GM12891 (cell line): ENCODE results near the gene ZBTB42.

ENCODE experiments used
- DNase-seq: peaks from one replicate; pipeline ENCODE4 v3.0.0; 2011; ENCODE audit warnings: low spot score; ENCODE audit not compliant: insufficient read length
- FAIRE-seq: peaks from 2 replicates; lab custom pipeline; 2011; peaks lifted over from hg19 to GRCh38; lab: Jason Lieb, UNC
- PAX5 ChIP-seq: IDR thresholded peaks from 2 replicates; pipeline ENCODE4 v1.6.1; 2011; ENCODE audit warnings: low read length, moderate library complexity, mild to moderate bottlenecking; ENCODE audit not compliant: insufficient read depth, severe bottlenecking
- POLR2A ChIP-seq: IDR thresholded peaks from 2 replicates; pipeline ENCODE4 v1.6.1; 2011; ENCODE audit warnings: low read depth, low read length, control low read depth
- POLR2AphosphoS5 ChIP-seq: IDR thresholded peaks from 2 replicates; pipeline ENCODE4 v1.6.1; 2011; ENCODE audit warnings: low read depth, low read length, control low read depth
- POU2F2 ChIP-seq: IDR thresholded peaks from 2 replicates; pipeline ENCODE4 v1.6.1; 2011; ENCODE audit warnings: low read depth, mild to moderate bottlenecking, control low read depth, low read length, moderate library complexity
- SPI1 ChIP-seq: IDR thresholded peaks from 2 replicates; pipeline ENCODE4 v1.6.1; 2011; ENCODE audit warnings: low read depth, low read length, control low read depth
- TAF1 ChIP-seq: IDR thresholded peaks from 2 replicates; pipeline ENCODE4 v1.6.1; 2011; ENCODE audit warnings: low read depth, low read length, control low read depth

The ZBTB42 gene

DNA sequence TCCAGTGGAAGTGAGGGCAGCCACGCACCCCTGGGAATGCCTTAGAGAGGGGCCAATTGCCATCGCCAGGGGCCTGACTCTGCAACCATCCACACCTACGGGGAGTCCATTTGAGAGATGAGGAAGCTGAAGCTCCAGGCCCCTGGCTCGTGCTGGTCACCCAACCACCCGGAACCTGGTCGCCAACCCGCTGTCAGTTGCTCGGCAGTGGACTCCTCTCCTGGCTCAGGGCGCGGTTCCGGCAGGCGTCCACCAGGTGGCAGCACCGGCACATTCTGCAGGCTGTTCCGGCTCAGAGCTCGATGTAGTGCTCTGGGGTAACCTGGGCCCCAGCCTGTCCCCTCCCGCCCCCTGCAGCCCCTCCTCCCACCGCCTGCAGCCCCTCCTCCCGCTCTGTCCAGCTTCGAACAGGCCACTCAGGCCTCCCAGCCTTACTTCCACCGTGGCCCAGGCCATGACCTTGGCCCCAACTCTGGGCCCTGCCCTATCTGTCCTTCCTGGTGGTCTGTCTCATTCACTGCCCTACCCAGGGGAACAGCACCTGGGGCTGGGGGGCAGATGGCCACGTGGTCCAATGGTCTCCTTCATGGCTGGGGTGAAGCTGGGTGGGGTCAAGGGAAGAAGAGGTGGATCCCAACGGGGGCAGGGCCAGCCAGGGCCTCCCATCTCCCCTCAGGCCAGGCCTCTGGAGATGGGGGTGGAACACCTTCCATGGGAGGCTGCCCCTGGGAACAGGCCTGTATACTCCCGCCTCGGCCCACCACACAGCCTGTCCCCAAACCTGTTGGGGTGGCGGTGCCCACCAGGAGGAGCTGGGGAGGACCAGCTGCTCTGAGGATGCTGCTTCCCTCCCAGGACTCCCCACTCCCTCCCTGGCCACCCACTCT, 32.2 kb upstream of the ZBTB42 start:
- TF ChIP-seq POLR2AphosphoS5 (no peak), PAX5 (peak; percentile 52), POLR2A (no peak), TAF1 (no peak), SPI1 (no peak), POU2F2 (no peak)
- DNase-seq = peak; percentile 95
- peak; percentile 88 for FAIRE-seq

DNA sequence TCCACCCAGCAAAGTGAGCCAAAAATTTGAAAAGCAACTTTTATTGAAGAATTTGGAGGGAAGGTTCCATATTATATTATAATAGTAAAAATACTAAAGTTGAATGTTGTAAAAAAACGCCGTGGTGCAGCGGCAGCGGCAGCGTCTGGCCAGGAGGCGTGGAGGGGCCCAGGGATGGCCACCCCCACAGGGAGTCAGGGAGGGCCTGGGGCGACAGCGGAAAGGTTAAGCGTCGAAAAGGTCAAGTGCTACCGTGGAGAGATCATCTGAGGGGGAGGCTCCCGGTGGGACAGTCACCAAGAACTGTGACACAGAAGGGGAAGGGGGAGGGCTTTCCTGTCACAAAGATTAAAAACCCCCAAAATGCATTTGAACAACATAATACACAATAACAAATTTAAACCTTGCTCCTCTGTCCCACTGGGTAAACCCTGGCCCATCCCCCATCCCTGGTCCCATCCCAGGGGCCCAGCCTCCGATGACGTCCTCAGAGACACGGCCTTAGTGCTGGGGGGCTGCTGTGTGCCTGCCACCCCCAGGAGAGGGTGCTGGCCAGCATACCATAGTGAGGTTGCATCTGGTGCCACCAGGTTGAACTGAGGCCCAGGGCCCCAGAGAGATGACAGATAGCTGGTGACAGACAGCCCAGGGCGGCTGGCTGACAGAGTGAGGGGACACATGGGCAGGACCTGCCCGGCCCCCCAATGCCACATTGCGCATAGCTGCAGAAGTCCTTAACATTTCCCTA, 31.4 kb upstream of the ZBTB42 start:
- FAIRE-seq (no peak), DNase-seq (no peak)
- no peak for TF ChIP-seq TAF1
- TF ChIP-seq POLR2A = no peak
- TF ChIP-seq PAX5 = no peak
- no peak for TF ChIP-seq POLR2AphosphoS5
- TF ChIP-seq POU2F2 = no peak
- TF ChIP-seq SPI1 = no peak

DNA sequence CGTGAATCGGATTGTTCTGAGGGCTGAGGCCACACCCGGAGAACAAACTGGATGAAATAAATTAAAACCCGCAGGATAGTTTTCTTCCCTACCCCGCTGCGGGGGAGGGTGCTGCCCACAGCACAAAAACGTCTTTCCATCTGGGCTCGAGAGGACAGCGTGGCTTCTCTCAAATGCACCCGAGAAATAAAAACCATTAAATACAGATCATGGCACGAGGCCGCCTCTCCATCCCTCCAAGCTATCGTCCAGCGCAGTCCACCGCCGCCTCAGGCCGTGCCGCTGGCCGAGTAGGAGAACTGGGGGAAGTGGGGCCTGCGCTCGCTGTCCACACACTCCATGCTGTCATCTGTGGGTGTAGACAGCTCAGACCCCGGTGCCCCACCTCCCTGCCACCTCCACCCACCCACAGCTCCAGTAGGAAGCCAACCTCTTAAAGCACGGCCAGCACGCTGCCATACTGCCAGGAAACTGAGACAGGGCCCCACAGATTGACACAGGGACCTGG, 30.8 kb upstream of the ZBTB42 start:
- DNase-seq = no peak
- TF ChIP-seq SPI1 = no peak
- TF ChIP-seq POLR2AphosphoS5 = no peak
- TF ChIP-seq POLR2A = no peak
- TF ChIP-seq POU2F2 = no peak
- no peak for TF ChIP-seq TAF1
- TF ChIP-seq PAX5 = no peak
- FAIRE-seq = no peak

DNA sequence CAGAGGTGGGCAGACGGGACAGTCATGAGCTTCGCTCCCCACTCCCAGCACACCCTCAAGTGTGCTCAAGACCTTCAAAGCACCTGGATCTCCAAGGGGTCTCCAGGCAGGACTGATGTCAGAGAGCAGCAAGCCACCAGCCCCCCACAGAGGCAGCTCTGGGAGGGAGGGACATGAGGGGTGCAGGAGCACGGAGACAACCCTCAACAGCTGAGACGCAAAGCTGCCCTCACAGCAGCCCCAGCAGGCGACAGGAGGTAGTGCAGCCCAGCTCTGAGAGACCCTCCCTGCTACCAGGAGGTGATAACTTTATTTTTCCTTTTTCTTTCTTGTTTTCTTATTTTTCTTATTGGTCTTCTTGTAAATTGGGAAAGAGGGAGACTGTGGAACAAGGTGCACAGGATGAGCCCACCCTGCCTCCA, 30.0 kb upstream of the ZBTB42 start:
- TF ChIP-seq POLR2A = no peak
- no peak for TF ChIP-seq POU2F2
- no peak for TF ChIP-seq TAF1
- TF ChIP-seq SPI1 = no peak
- TF ChIP-seq POLR2AphosphoS5 = no peak
- TF ChIP-seq PAX5 = no peak
- DNase-seq (no peak), FAIRE-seq (no peak)

DNA sequence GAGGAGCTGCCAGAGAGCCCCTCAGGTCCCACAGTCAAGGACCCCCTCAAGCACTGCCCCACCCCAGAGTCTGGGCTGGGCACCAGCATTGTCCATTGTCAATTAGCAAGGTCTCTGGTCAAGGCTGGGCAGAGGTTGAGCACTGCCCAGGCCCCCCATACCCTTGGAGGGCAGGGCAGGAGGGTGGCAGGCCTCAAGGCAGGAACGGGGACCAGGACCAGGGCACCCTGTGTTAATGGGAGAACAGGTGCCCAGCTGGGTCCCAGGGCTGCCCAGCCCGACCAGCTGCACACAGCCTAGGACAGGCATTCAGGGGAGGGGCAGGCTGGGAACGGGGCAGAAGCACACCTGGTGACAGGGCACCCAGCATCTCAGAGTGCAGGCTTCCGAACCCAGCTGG, 29.5 kb upstream of the ZBTB42 start:
- TF ChIP-seq POU2F2 = no peak
- no peak for TF ChIP-seq POLR2A
- no peak for TF ChIP-seq PAX5
- TF ChIP-seq SPI1 = no peak
- no peak for TF ChIP-seq TAF1
- no peak for TF ChIP-seq POLR2AphosphoS5
- DNase-seq (no peak), FAIRE-seq (no peak)

DNA sequence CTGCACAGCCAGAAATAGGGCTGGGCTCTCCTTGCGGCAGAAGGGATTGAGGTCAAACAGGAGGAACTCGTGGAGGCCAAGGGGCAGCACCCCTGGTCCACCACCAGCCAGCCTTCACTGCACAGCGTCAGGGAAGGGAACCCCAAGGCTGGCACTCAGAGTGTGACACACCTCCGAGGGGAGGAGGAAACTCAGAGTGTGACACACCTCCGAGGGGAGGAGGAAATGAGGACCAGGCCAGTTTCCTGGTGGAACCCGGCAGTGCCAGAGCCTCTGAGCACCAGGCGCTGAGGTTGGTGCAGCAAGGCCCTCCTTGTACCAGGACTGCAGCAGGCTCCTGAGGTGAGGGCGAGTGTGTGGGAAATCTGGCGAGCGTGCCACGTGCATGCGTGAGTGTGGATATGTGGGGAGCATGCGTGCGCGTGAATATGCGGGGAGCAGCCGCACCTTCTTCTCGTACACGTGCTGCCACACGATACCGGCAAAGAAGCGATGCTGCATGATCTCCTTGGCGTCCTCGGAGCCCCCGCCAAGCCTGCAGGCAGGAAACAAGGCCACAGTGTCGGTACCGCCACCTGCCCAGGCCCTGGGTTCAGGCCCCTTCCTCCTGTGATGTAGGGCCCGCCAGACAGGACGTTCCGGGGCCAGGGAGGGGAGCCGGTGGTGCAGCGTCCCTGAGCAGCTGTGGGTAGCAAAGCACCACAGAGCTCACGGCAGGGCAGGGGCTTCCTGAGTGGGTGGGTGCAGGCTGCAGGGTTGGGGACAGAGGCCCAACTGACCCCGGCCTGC, 28.8 kb upstream of the ZBTB42 start:
- no peak for FAIRE-seq

DNA sequence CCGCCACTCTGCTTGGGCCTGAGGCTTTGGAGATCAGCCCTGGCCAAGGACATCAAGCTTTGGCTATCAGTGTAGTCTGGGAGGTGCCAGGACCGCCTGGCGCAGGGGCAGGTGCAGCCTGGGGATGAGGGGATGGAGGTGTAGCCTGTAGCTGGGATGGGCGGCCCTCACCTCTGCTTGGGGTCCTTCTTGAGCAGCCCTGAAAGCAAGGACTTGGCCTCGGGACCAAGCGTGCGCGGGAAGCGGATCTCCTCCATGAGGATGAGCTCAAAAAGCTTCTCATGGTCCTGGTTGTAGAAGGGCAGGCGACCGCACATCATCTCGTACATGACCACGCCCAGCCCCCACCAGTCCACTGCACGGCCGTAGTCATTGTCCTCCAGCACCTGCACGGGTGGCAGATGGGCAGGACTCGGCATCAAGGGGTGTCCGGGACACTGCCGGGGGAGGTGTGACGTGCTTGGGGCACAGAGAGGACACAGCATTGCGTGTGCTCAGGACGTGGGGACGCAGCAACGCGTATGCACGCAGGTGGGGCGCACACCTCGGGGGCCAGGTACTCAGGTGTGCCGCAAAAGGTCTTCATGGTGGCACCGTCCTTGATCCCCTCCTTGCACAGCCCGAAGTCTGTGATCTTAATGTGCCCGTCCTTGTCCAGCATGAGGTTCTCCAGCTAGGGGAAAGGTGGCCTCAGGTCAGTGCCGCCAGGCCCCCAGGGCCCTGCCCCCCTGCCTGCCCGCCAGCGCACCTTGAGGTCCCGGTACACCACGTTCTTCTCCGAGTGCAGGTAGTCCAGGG, 28.0 kb upstream of the ZBTB42 start:
- DNase-seq = no peak
- no peak for FAIRE-seq
- no peak for TF ChIP-seq POLR2A
- no peak for TF ChIP-seq POLR2AphosphoS5
- no peak for TF ChIP-seq SPI1
- TF ChIP-seq POU2F2 = no peak
- no peak for TF ChIP-seq TAF1
- no peak for TF ChIP-seq PAX5

More for the DNA sequence above, 28.8 kb upstream of the ZBTB42 start:
- no peak for DNase-seq
- no peak for TF ChIP-seq POLR2A
- TF ChIP-seq PAX5 = no peak
- 0 out of 2 replicates have a peak, but pooled peaks have one; percentile 13 for TF ChIP-seq POU2F2
- no peak for TF ChIP-seq POLR2AphosphoS5
- no peak for TF ChIP-seq SPI1
- TF ChIP-seq TAF1 = no peak

DNA sequence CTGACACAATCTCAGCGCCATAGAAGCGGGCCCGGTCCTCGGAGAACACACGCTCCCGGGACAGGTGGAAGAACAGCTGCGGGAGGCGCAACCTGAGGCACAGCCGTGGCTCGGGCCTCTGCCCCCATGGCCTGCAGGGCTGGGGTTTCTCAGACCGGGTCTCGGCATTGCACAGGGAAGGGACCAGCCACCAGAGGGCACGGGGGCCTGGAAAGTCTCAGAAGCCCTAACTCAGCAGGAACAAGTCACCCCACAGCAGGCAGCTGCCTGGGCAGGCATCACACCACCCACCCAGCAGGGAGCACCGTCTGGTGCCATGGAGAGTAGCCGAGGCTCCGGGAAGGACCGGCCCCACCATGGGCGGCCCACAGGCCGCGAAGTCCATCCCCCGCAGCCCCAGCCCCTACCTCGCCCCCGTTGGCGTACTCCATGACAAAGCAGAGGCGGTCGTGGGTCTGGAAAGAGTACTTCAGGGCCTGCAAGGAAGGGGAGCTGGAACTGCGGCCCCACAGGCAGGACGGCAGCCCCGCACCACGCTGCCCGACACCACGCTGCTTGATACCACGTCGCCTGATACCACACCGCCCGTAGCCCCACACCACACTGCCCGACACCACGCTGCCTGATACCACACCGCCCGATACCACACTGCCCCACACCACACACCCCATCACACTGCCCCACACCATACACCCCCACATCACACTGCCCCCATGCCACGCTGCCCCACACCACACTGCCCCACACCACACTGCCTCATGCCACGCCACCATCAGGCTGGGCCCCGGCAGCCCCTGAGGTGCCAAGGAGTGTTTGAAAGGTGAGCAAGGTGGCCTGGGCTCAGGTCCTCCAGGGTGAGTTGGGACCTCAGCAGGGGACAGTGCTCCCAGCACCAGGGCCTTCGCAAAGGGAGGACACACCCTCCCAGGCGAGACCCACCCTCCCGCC, 27.1 kb upstream of the ZBTB42 start:
- TF ChIP-seq TAF1 = no peak
- TF ChIP-seq POLR2AphosphoS5 = no peak
- TF ChIP-seq POU2F2 = no peak
- TF ChIP-seq PAX5 = no peak
- TF ChIP-seq POLR2A = no peak
- no peak for TF ChIP-seq SPI1
- FAIRE-seq (no peak), DNase-seq (no peak)
